Hepatocyte (in vitro differentiated cells): ENCODE measurements around the gene MRPS24. TPM values are rescaled to one million over a fixed set of nuclear protein-coding genes. Genes with fewer than 3 reads are reported as not detected.

ENCODE experiments used
- DNase-seq: peaks from one replicate; pipeline ENCODE4 v3.0.0-alpha.2; 2016; ENCODE audit warnings: low spot score
- H2AFZ ChIP-seq: fragments of 200-600 bp; sonication (generic); 2 replicates; pipeline ENCODE4 v1.6.0; 2016; ENCODE audit warnings: antibody characterized with exemption, mild to moderate bottlenecking
- H3K27ac ChIP-seq: fragments of 200-600 bp; sonication (generic); 2 replicates; pipeline ENCODE4 v1.5.1; 2016; ENCODE audit warnings: mild to moderate bottlenecking
- H3K27me3 ChIP-seq: fragments of 200-600 bp; sonication (generic); 2 replicates; pipeline ENCODE4 v1.6.1; 2016
- H3K36me3 ChIP-seq: fragments of 200-600 bp; sonication (generic); replicated peaks from 2 replicates; pipeline ENCODE4 v1.5.1; 2016; ENCODE audit warnings: low read depth; ENCODE audit not compliant: insufficient read depth
- H3K4me1 ChIP-seq: fragments of 200-600 bp; sonication (generic); 2 replicates; pipeline ENCODE4 v1.5.1; 2016; ENCODE audit warnings: mild to moderate bottlenecking, moderate library complexity; ENCODE audit not compliant: insufficient read depth
- H3K4me2 ChIP-seq: fragments of 200-600 bp; sonication (generic); 2 replicates; pipeline ENCODE4 v1.6.0; 2016
- H3K4me3 ChIP-seq: fragments of 200-600 bp; sonication (generic); 2 replicates; pipeline ENCODE4 v1.5.1; 2016; ENCODE audit warnings: mild to moderate bottlenecking
- H3K79me2 ChIP-seq: fragments of 200-600 bp; sonication (generic); 2 replicates; pipeline ENCODE4 v1.6.0; 2017; ENCODE audit warnings: mild to moderate bottlenecking
- H3K9me2 ChIP-seq: fragments of 200-600 bp; sonication (generic); replicated peaks from 2 replicates; pipeline ENCODE4 v1.6.0; 2017; ENCODE audit warnings: mild to moderate bottlenecking; ENCODE audit not compliant: insufficient read depth
- H3K9me3 ChIP-seq: fragments of 200-600 bp; sonication (generic); 2 replicates; pipeline ENCODE4 v1.5.1; 2016; ENCODE audit warnings: low read depth, mild to moderate bottlenecking
- H4K20me1 ChIP-seq: fragments of 200-600 bp; sonication (generic); 2 replicates; pipeline ENCODE4 v1.6.0; 2016; ENCODE audit warnings: mild to moderate bottlenecking; ENCODE audit not compliant: insufficient read depth, poor library complexity, severe bottlenecking
- EZH2 ChIP-seq: fragments of 200-600 bp; sonication (generic); IDR thresholded peaks from 2 replicates; pipeline ENCODE4 v1.6.1; 2016; ENCODE audit warnings: antibody characterized with exemption, mild to moderate bottlenecking, borderline replicate concordance
- EZH2phosphoT487 ChIP-seq: fragments of 200-600 bp; sonication (generic); IDR thresholded peaks from one replicate; pipeline ENCODE4 v1.6.1; 2018; ENCODE audit warnings: antibody characterized with exemption, mild to moderate bottlenecking, low read depth, moderate library complexity; ENCODE audit not compliant: unreplicated experiment, severe bottlenecking
- WGBS: methylation state at CpG from one replicate; pipeline ENCODE4 v1.1.6; 2016; ENCODE audit warnings: low lambda C conversion rate; ENCODE audit errors: missing lambda C conversion rate; 5-methylcytosine and 5-hydroxymethylcytosine counted together
- polyA plus RNA-seq: library from polyadenylated mRNA; unstranded; fragments of >200 nt; fragmentation: Nextera tagmentation; extraction: Ambion mirVana; gene quantifications from 2 replicates; pipeline ENCODE4 v1.2.1, GENCODE V29; 2016
- total RNA-seq: library from RNA; depleted of rRNA; stranded (reverse); fragments of >200 nt; gene quantifications from 2 replicates; pipeline ENCODE4 v1.2.3, GENCODE V29; 2014
- TF ChIP-seq, protein P1 (sequence below): fragments of 200-600 bp; sonication (generic); IDR thresholded peaks from 2 replicates; pipeline ENCODE4 v1.5.1; 2016; ENCODE audit warnings: antibody characterized with exemption, mild to moderate bottlenecking; ENCODE audit not compliant: poor library complexity

MRPS24 gene
- total RNA-seq: 72.4 and 93.2 TPM in 2 replicates
- polyA plus RNA-seq: 138 and 150 TPM in 2 replicates

DNA sequence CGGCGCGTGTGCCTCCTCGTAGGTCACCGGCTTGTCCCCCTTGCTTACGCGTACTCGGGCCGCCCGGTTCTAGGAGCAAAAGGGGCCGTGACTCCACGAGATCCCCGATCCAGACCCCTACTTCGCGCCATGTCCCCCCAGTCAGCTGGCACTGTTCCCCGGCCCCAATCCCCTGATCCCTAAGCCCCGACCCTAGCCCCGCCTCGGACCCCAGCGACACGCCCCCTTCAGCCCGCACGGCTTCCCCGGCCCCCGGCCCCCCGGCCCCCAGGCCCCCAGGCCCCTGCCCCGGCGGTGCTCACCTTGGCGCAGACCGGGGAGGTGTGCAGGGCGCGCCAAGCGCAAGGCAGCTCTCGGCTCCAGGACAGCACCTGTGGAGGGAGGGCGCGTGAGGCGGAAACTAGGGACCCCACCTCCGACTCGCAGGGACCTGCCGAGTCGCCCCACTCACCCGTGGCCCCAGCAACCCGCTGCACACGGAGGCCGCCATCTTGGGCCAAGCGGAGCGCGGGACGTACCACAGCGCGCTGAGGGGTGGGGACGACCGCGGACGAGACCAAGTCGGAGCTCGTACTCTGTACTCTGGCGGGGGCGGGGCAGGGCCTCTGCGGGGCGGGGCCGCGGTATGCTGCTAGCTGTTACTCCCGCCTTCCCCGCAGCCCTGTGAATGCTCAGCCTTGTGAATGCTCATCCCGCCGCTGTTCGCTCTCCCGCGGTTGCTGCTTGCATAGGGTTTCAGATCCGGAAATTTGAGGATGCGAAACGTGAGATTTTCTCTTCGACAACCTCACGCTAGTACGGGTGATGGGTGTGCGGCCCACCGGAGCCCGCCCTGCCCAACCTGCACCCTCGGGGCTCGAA, at the start of gene MRPS24:
MRPS24 (minus strand) TSS at position 512 of the 861 bp plus-strand sequence; CDS start at position 490, 22 bp downstream.
- Histone ChIP-seq H3K4me1 (peaks cover 20% of the 10 kb centered on the region), H3K9me2 (no peaks in the 10 kb centered on the region), H3K27me3 (no peaks in the 10 kb centered on the region), H3K36me3 (no peaks in the 10 kb centered on the region), H3K9me3 (no peaks in the 10 kb centered on the region), H3K79me2 (no peaks in the 10 kb centered on the region), H4K20me1 (no peaks in the 10 kb centered on the region), H3K27ac (peak within 1 kb of the TSS; percentile 92), H3K4me3 (peak within 1 kb of the TSS; percentile 57), H2AFZ (peak within 1 kb of the TSS; percentile 82), H3K4me2 (peak within 1 kb of the TSS; percentile 83)
- under 1% methylated on average over 45 of the region's 81 CpGs for WGBS
- TF ChIP-seq, protein P1, sequence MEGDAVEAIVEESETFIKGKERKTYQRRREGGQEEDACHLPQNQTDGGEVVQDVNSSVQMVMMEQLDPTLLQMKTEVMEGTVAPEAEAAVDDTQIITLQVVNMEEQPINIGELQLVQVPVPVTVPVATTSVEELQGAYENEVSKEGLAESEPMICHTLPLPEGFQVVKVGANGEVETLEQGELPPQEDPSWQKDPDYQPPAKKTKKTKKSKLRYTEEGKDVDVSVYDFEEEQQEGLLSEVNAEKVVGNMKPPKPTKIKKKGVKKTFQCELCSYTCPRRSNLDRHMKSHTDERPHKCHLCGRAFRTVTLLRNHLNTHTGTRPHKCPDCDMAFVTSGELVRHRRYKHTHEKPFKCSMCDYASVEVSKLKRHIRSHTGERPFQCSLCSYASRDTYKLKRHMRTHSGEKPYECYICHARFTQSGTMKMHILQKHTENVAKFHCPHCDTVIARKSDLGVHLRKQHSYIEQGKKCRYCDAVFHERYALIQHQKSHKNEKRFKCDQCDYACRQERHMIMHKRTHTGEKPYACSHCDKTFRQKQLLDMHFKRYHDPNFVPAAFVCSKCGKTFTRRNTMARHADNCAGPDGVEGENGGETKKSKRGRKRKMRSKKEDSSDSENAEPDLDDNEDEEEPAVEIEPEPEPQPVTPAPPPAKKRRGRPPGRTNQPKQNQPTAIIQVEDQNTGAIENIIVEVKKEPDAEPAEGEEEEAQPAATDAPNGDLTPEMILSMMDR: no peak
- TF ChIP-seq EZH2phosphoT487 (no peak), EZH2 (no peak)
- peak; percentile 97 for DNase-seq

DNA sequence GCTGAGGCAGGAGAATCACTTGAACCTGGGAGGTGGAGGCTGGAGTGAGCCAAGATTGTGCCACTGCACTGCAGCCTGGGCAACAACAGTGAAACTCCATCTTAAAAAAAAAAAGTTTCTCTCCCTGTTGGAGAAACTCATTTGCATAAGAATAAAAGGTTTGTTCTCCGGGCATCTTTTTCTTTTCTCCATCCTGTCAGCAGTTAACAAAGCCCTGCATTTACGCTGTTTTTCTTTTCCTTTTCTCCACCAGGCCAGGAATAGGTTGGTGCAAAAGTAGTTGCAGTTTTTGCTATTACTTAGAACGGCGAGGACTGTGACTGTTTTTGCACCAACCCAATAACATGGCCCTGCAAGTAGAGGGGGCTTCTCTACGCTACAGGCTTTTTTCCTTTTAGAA, 46.6 kb upstream of the MRPS24 start:
- TF ChIP-seq EZH2 (no peak), EZH2phosphoT487 (no peak)
- TF ChIP-seq, protein P1: no peak
- no peak for DNase-seq
- no peak overlapping the region for H3K4me2 ChIP-seq
- 94% methylated on average over 5 of the region's 5 CpGs for WGBS
- no peaks in the 10 kb centered on the region for H3K9me3 ChIP-seq
- no peaks in the 10 kb centered on the region for H3K27me3 ChIP-seq
- H3K36me3 ChIP-seq: no peaks in the 10 kb centered on the region
- H3K79me2 ChIP-seq: no peaks in the 10 kb centered on the region
- H2AFZ ChIP-seq: no peak overlapping the region
- H3K9me2 ChIP-seq: no peaks in the 10 kb centered on the region
- H4K20me1 ChIP-seq: no peaks in the 10 kb centered on the region
- no peak overlapping the region for H3K4me3 ChIP-seq
- H3K27ac ChIP-seq: no peak overlapping the region
- H3K4me1 ChIP-seq: no peaks in the 10 kb centered on the region

DNA sequence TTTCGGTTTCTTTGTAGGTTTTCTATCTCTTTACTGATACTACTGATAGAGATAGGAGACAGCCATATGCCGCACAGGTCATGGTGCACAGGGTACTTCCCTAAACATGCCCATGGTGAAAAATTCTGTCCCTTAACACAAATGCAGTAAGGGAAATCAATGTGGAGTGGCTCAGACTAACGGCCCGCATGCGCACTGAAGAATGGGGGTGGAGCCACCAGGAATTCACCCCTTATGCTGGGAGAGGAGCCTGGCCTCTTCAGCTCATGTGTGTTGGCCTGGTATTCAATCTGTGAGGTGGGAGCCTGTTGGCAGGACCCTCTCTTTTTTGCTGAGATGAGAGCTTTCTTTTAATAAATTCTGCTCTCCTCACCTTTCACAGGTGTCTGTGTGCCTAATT, 45.5 kb upstream of the MRPS24 start:
- Histone ChIP-seq H2AFZ (no peak overlapping the region), H3K4me3 (no peak overlapping the region), H4K20me1 (no peaks in the 10 kb centered on the region), H3K27me3 (no peaks in the 10 kb centered on the region), H3K4me1 (no peaks in the 10 kb centered on the region), H3K36me3 (no peaks in the 10 kb centered on the region), H3K9me2 (no peaks in the 10 kb centered on the region), H3K27ac (no peak overlapping the region), H3K9me3 (no peaks in the 10 kb centered on the region), H3K4me2 (no peak overlapping the region), H3K79me2 (no peaks in the 10 kb centered on the region)
- DNase-seq: no peak
- TF ChIP-seq, protein P1: no peak
- TF ChIP-seq EZH2phosphoT487: no peak
- WGBS: 81% methylated on average over 5 of the region's 5 CpGs
